ENCODE data around the gene SPTSSA.

DNA sequence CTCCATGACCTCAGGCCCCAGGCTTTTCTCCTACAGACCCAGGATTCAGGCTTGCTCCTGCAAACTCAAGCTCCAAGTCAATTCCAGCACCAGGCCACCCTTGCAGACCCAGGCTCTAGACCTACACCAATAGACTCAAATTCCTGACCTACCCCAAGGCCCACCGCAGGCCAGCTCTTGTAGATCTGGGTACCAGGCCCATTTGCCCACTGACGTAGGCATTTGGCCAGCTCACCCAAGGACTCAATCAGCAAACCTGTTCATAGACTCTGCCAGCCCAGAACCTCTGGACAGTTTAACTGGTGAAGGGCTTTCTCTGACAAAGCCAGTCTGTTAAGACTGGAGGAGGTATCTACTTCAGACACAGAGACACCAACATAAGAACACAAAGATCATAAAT lies 52.3 kb downstream of the SPTSSA start:
- no peak for TF ChIP-seq ZNF404 (tag by site-specific recombination; IDR thresholded peaks at IDR 0.05)
- TF ChIP-seq WT1 (tag by site-specific recombination; IDR thresholded peaks at IDR 0.05): no peak
- TF ChIP-seq ZBTB21 (tag by site-specific recombination; IDR thresholded peaks at IDR 0.05): no peak
- no peak for TF ChIP-seq ATF2 (tag by site-specific recombination; IDR thresholded peaks at IDR 0.05; ENCODE audit: low read depth)
- TF ChIP-seq ZBTB17 (tag by site-specific recombination; IDR thresholded peaks at IDR 0.05): no peak
- TF ChIP-seq, protein P1, sequence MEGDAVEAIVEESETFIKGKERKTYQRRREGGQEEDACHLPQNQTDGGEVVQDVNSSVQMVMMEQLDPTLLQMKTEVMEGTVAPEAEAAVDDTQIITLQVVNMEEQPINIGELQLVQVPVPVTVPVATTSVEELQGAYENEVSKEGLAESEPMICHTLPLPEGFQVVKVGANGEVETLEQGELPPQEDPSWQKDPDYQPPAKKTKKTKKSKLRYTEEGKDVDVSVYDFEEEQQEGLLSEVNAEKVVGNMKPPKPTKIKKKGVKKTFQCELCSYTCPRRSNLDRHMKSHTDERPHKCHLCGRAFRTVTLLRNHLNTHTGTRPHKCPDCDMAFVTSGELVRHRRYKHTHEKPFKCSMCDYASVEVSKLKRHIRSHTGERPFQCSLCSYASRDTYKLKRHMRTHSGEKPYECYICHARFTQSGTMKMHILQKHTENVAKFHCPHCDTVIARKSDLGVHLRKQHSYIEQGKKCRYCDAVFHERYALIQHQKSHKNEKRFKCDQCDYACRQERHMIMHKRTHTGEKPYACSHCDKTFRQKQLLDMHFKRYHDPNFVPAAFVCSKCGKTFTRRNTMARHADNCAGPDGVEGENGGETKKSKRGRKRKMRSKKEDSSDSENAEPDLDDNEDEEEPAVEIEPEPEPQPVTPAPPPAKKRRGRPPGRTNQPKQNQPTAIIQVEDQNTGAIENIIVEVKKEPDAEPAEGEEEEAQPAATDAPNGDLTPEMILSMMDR (tag by site-specific recombination; IDR thresholded peaks at IDR 0.05): no peak
- no peak for TF ChIP-seq ZNF140 (tag by site-specific recombination; IDR thresholded peaks at IDR 0.05)
- no peak for TF ChIP-seq ZNF324 (tag by site-specific recombination; IDR thresholded peaks at IDR 0.05)
- TF ChIP-seq ZSCAN23 (tag by site-specific recombination; IDR thresholded peaks at IDR 0.05): no peak
- TF ChIP-seq, protein P2, sequence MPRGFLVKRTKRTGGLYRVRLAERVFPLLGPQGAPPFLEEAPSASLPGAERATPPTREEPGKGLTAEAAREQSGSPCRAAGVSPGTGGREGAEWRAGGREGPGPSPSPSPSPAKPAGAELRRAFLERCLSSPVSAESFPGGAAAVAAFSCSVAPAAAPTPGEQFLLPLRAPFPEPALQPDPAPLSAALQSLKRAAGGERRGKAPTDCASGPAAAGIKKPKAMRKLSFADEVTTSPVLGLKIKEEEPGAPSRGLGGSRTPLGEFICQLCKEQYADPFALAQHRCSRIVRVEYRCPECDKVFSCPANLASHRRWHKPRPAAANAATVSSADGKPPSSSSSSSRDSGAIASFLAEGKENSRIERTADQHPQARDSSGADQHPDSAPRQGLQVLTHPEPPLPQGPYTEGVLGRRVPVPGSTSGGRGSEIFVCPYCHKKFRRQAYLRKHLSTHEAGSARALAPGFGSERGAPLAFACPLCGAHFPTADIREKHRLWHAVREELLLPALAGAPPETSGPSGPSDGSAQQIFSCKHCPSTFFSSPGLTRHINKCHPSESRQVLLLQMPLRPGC (tag by site-specific recombination; IDR thresholded peaks at IDR 0.05): no peak

All from HEK293 (cell line).